SK-N-MC (cell line): ENCODE data around the gene SECTM1.

Source experiments
- EZH2 ChIP-seq: fragments of 200-600 bp; sonication (generic); IDR thresholded peaks from one replicate; pipeline ENCODE4 v1.6.1; 2017; ENCODE audit warnings: antibody characterized with exemption
- POLR2AphosphoS5 ChIP-seq: IDR thresholded peaks from 2 replicates; pipeline ENCODE4 v1.6.1; 2012; ENCODE audit warnings: mild to moderate bottlenecking, low read depth, low read length, borderline replicate concordance

GRCh38 chr17:82346342-82347300 is 13.1 kb upstream of the SECTM1 start:
- TF ChIP-seq POLR2AphosphoS5: no peak
- no peak for TF ChIP-seq EZH2
